HEK293 (cell line): Measurements from ENCODE around the gene PRR36.
A peak's percentile ranks its signal among the peaks of the same experiment; 100 is the strongest.

Experiments used
- CTCF ChIA-PET: fragments of 350-600 bp; formaldehyde crosslinking; extraction: SDS; loops from one replicate; lab custom pipeline; 2021; ENCODE audit warnings: antibody characterized with exemption; lab: Yijun Ruan, JAX
- POLR2A ChIA-PET: fragments of 300-600 bp; formaldehyde crosslinking; extraction: SDS; loops from one replicate; lab custom pipeline; 2020; ENCODE audit warnings: antibody characterized with exemption, inconsistent platforms; lab: Yijun Ruan, JAX
- H3K27ac ChIP-seq: fragments of 200-500 bp; sonication (Bioruptor generic); 2 replicates; pipeline ENCODE4 v1.5.1; 2014; ENCODE audit warnings: low read depth, low read length, control low read depth, inconsistent platforms; ENCODE audit errors: extremely low read depth
- H3K36me3 ChIP-seq, 2 experiments: fragments of 200-500 bp in 1 of 2; sonication (Bioruptor generic) in 1 of 2; 1 replicate in 1 of 2; 2 replicates in 1 of 2; pipeline ENCODE4 v1.5.1; 2014 to 2017; ENCODE audit warnings: inconsistent platforms in 2 of 2, low read length in 2 of 2; ENCODE audit not compliant: control insufficient read depth in 2 of 2, insufficient read depth in 1 of 2
- H3K4me1 ChIP-seq: fragments of 200-500 bp; sonication (Bioruptor generic); 2 replicates; pipeline ENCODE4 v1.5.1; 2014; ENCODE audit warnings: mild to moderate bottlenecking, low read length, inconsistent platforms; ENCODE audit not compliant: control insufficient read depth, insufficient read depth
- H3K4me3 ChIP-seq: 2 replicates; pipeline ENCODE4 v1.5.1; 2011; ENCODE audit warnings: low read depth, mild to moderate bottlenecking, control low read depth, low read length, moderate library complexity
- H3K9me3 ChIP-seq: fragments of 200-500 bp; sonication (Bioruptor generic); 2 replicates; pipeline ENCODE4 v1.5.1; 2014; ENCODE audit warnings: low read depth, low read length, inconsistent platforms; ENCODE audit not compliant: control insufficient read depth, insufficient read depth
- KLF16 ChIP-seq: fragments of 450-650 bp; formaldehyde crosslinking; IDR thresholded peaks from 2 replicates; pipeline ENCODE4 v1.5.1; 2017; ENCODE audit warnings: missing biosample characterization, missing genetic modification characterization
- MZF1 ChIP-seq: fragments of 450-650 bp; formaldehyde crosslinking; IDR thresholded peaks from 2 replicates; pipeline ENCODE4 v1.5.1; 2017; ENCODE audit warnings: missing biosample characterization, missing genetic modification characterization, borderline replicate concordance
- PRDM1 ChIP-seq: fragments of 450-650 bp; formaldehyde crosslinking; IDR thresholded peaks from 2 replicates; pipeline ENCODE4; 2016; ENCODE audit warnings: missing biosample characterization, missing genetic modification characterization
- PRDM10 ChIP-seq: fragments of 450-650 bp; formaldehyde crosslinking; IDR thresholded peaks from 2 replicates; pipeline ENCODE4 v1.5.1; 2016; ENCODE audit warnings: missing biosample characterization, missing genetic modification characterization
- REPIN1 ChIP-seq: fragments of 450-650 bp; formaldehyde crosslinking; IDR thresholded peaks from 2 replicates; pipeline ENCODE4 v1.5.1; 2017; ENCODE audit warnings: missing biosample characterization, missing genetic modification characterization, low read depth
- SALL2 ChIP-seq: fragments of 450-650 bp; formaldehyde crosslinking; IDR thresholded peaks from 2 replicates; pipeline ENCODE4 v1.5.0; 2017; ENCODE audit warnings: missing biosample characterization, mild to moderate bottlenecking, missing genetic modification characterization, borderline replicate concordance
- SP2 ChIP-seq: fragments of 450-650 bp; formaldehyde crosslinking; IDR thresholded peaks from 2 replicates; pipeline ENCODE4 v1.5.1; 2016; ENCODE audit warnings: missing biosample characterization, missing genetic modification characterization
- TSHZ1 ChIP-seq: fragments of 450-650 bp; formaldehyde crosslinking; IDR thresholded peaks from 2 replicates; pipeline ENCODE4 v1.5.1; 2016; ENCODE audit warnings: missing biosample characterization, missing genetic modification characterization, borderline replicate concordance
- ZBTB17 ChIP-seq: fragments of 450-650 bp; formaldehyde crosslinking; IDR thresholded peaks from 2 replicates; pipeline ENCODE4 v1.5.1; 2016; ENCODE audit warnings: missing biosample characterization, missing genetic modification characterization
- ZBTB48 ChIP-seq: fragments of 450-650 bp; formaldehyde crosslinking; IDR thresholded peaks from 2 replicates; pipeline ENCODE4 v1.5.1; 2016; ENCODE audit warnings: missing biosample characterization, missing genetic modification characterization
- ZFHX2 ChIP-seq: fragments of 450-650 bp; formaldehyde crosslinking; conservative IDR thresholded peaks from 2 replicates; pipeline ENCODE4 v1.5.1; 2016; ENCODE audit warnings: missing biosample characterization, missing genetic modification characterization
- ZIC2 ChIP-seq: fragments of 450-650 bp; formaldehyde crosslinking; IDR thresholded peaks from 2 replicates; pipeline ENCODE4 v1.5.1; 2016; ENCODE audit warnings: missing biosample characterization, missing genetic modification characterization
- ZNF121 ChIP-seq: fragments of 450-650 bp; formaldehyde crosslinking; IDR thresholded peaks from 2 replicates; pipeline ENCODE4 v1.5.1; 2016; ENCODE audit warnings: missing biosample characterization, missing genetic modification characterization
- ZNF146 ChIP-seq: fragments of 450-650 bp; formaldehyde crosslinking; IDR thresholded peaks from 2 replicates; pipeline ENCODE4 v1.5.1; 2016; ENCODE audit warnings: missing biosample characterization, missing genetic modification characterization
- ZNF341 ChIP-seq: fragments of 450-650 bp; formaldehyde crosslinking; IDR thresholded peaks from 2 replicates; pipeline ENCODE4; 2016; ENCODE audit warnings: low read depth, missing biosample characterization, missing genetic modification characterization
- ZNF362 ChIP-seq: fragments of 450-650 bp; formaldehyde crosslinking; IDR thresholded peaks from 2 replicates; pipeline ENCODE4 v1.5.1; 2016; ENCODE audit warnings: missing biosample characterization, missing genetic modification characterization
- ZNF513 ChIP-seq: fragments of 450-650 bp; IDR thresholded peaks from 2 replicates; pipeline ENCODE4 v1.5.1; 2018; ENCODE audit warnings: missing biosample characterization, missing genetic modification characterization
- ZNF529 ChIP-seq: fragments of 450-650 bp; formaldehyde crosslinking; IDR thresholded peaks from 2 replicates; pipeline ENCODE4 v1.5.1; 2017; ENCODE audit warnings: missing genetic modification characterization, missing biosample characterization; ENCODE audit not compliant: insufficient replicate concordance
- ZNF530 ChIP-seq: fragments of 450-650 bp; formaldehyde crosslinking; IDR thresholded peaks from 2 replicates; pipeline ENCODE4 v1.5.1; 2016; ENCODE audit warnings: low read depth, missing biosample characterization, missing genetic modification characterization
- ZNF629 ChIP-seq: fragments of 450-650 bp; formaldehyde crosslinking; IDR thresholded peaks from 2 replicates; pipeline ENCODE4 v1.5.1; 2017; ENCODE audit warnings: missing biosample characterization, missing genetic modification characterization
- ZNF654 ChIP-seq: fragments of 450-650 bp; formaldehyde crosslinking; IDR thresholded peaks from 2 replicates; pipeline ENCODE4 v1.5.1; 2016; ENCODE audit warnings: low read depth, missing biosample characterization, missing genetic modification characterization
- ZNF768 ChIP-seq: fragments of 450-650 bp; formaldehyde crosslinking; IDR thresholded peaks from 2 replicates; pipeline ENCODE4 v1.5.1; 2018; ENCODE audit warnings: missing biosample characterization, mild to moderate bottlenecking, missing genetic modification characterization
- ZNF776 ChIP-seq: fragments of 450-650 bp; formaldehyde crosslinking; IDR thresholded peaks from 2 replicates; pipeline ENCODE4 v1.5.0; 2017; ENCODE audit warnings: missing biosample characterization, missing genetic modification characterization, borderline replicate concordance
- ZNF830 ChIP-seq: fragments of 450-650 bp; IDR thresholded peaks from 2 replicates; pipeline ENCODE4 v1.5.0; 2018; ENCODE audit warnings: missing biosample characterization, missing genetic modification characterization, low read depth, mild to moderate bottlenecking, moderate library complexity

The PRR36 gene

GRCh38 chr19:7839476-7839875 lies 34.7 kb downstream of the PRR36 start:
- Histone ChIP-seq H3K36me3 (no peaks in the 10 kb centered on the region; a peak in 1 of 3 replicates), H3K4me3 (no peak overlapping the region), H3K4me1 (no peaks in the 10 kb centered on the region), H3K27ac (no peak overlapping the region), H3K9me3 (no peaks in the 10 kb centered on the region)
- POLR2A ChIA-PET = no interaction called here
- CTCF ChIA-PET = interaction anchor here (0.6 to 1.3 kb wide), 2 partner anchors 9 to 271 kb away, joined by 4 to 6 read pairs; no protein-coding TSS in a partner anchor
- TF ChIP-seq ZNF776 (tag by site-specific recombination) = no peak
- peak; percentile 58 for TF ChIP-seq ZNF121
- no peak for TF ChIP-seq ZNF529
- no peak for TF ChIP-seq ZNF341
- no peak for TF ChIP-seq ZNF513 (tag by site-specific recombination)
- no peak for TF ChIP-seq ZBTB17 (tag by site-specific recombination)

- Histone ChIP-seq H3K36me3 (no peaks in the 10 kb centered on the region), H3K4me3 (no peak overlapping the region), H3K4me1 (no peaks in the 10 kb centered on the region), H3K9me3 (no peaks in the 10 kb centered on the region), H3K27ac (no peak overlapping the region)
- ChIA-PET POLR2A (no interaction called here), CTCF (interaction anchor here (0.6 to 1.0 kb wide), 3 partner anchors 13 to 344 kb away, joined by 3 to 6 read pairs (median 3); no protein-coding TSS in a partner anchor)
- TF ChIP-seq ZNF830 (tag by site-specific recombination) = no peak
- no peak for TF ChIP-seq REPIN1 (tag by site-specific recombination)
- TF ChIP-seq ZBTB48 (tag by site-specific recombination) = 0 out of 2 replicates have a peak, but pooled peaks have one; percentile 31
- no peak for TF ChIP-seq ZNF362 (tag by site-specific recombination)
- peak; percentile 86 for TF ChIP-seq PRDM1 (tag by site-specific recombination)
- no peak for TF ChIP-seq MZF1
- peak; percentile 43 for TF ChIP-seq SP2 (tag by site-specific recombination)
- peak; percentile 28; the same call in 1 of the 2 replicates for TF ChIP-seq ZIC2 (tag by site-specific recombination)
- TF ChIP-seq SALL2 (tag by site-specific recombination) = no peak
- TF ChIP-seq TSHZ1 (tag by site-specific recombination) = no peak
- no peak for TF ChIP-seq ZFHX2 (tag by site-specific recombination)
- no peak for TF ChIP-seq ZNF530 (tag by site-specific recombination)
- TF ChIP-seq ZBTB17 (tag by site-specific recombination) = no peak
- no peak for TF ChIP-seq ZNF768 (tag by site-specific recombination)
- no peak for TF ChIP-seq ZNF654 (tag by site-specific recombination)
- TF ChIP-seq KLF16 (tag by site-specific recombination) = peak; percentile 52; the same call in 1 of the 2 replicates
- 0 out of 2 replicates have a peak, but pooled peaks have one; percentile 18 for TF ChIP-seq ZNF629
- TF ChIP-seq ZNF146 = no peak
- TF ChIP-seq PRDM10 (tag by site-specific recombination) = 0 out of 2 replicates have a peak, but pooled peaks have one; percentile 31
Observed at GRCh38 chr19:7833225-7834099, 40.7 kb downstream of the PRR36 start.
